Naive thymus-derived CD8-positive, alpha-beta T cell (primary cell): ENCODE data around the gene SPDYE6. TPM values are rescaled to one million over a fixed set of nuclear protein-coding genes. Genes with fewer than 3 reads are reported as not detected.
A peak's percentile ranks its signal among the peaks of the same experiment; 100 is the strongest.
"Not testable (repeated sequence)": the region's sequence is repeated elsewhere in the genome, so short reads cannot be mapped to it uniquely, and the experiment has no call there.

Experiments
- ATAC-seq, 2 donors: fragments of 150-1000 bp; cut with Tn5 transposase in 1 of 2; sonication (Bioruptor Pico), chemical (Tn5 transposase) in 1 of 2; 1 replicate in 1 of 2; 2 replicates in 1 of 2; pipeline ENCODE4 v1.10.0; 2021; ENCODE audit warnings: mild to moderate bottlenecking in 2 of 2, moderate library complexity in 2 of 2
- POLR2A ChIA-PET: fragments of 350-600 bp; sonication (Branson Sonifier 250); formaldehyde crosslinking; loops from one replicate; lab custom pipeline; 2021; ENCODE audit warnings: antibody characterized with exemption; lab: Charles Lee
- DNase-seq, 10 donors: peaks; one replicate each; pipeline versions ENCODE4 v3.0.0 to v3.0.0-alpha.2; 2020 to 2022
- H3K27ac Mint-ChIP-seq, 10 donors: one replicate each; pipeline ENCODE4 v1.8.0; 2020 to 2022; ENCODE audit warnings: mild to moderate bottlenecking in 10 of 10, mixed read lengths in 10 of 10, moderate library complexity in 4 of 10, inconsistent platforms in 1 of 10
- H3K27me3 Mint-ChIP-seq, 5 donors: one replicate each; pipeline ENCODE4 v1.8.0; 2021 to 2022; ENCODE audit warnings: mixed read lengths in 5 of 5
- H3K36me3 Mint-ChIP-seq, 3 donors: one replicate each; pipeline ENCODE4 v1.8.0; 2020 to 2022; ENCODE audit warnings: mixed read lengths in 3 of 3, mild to moderate bottlenecking in 2 of 3, inconsistent platforms in 1 of 3
- H3K4me1 Mint-ChIP-seq, 4 donors: one replicate each; pipeline ENCODE4 v1.8.0; 2021 to 2022; ENCODE audit warnings: mixed read lengths in 4 of 4
- H3K4me3 Mint-ChIP-seq, 10 donors: one replicate each; pipeline ENCODE4 v1.8.0; 2020 to 2022; ENCODE audit warnings: mild to moderate bottlenecking in 10 of 10, mixed read lengths in 10 of 10, moderate library complexity in 6 of 10, inconsistent platforms in 1 of 10
- H3K9me3 Mint-ChIP-seq, 9 donors: one replicate each; pipeline ENCODE4 v1.8.0; 2020 to 2022; ENCODE audit warnings: mixed read lengths in 9 of 9, mild to moderate bottlenecking in 3 of 9, inconsistent platforms in 1 of 9, moderate library complexity in 1 of 9
- polyA plus RNA-seq, 3 donors: library from polyadenylated mRNA; unstranded; fragments of 300-500 nt; fragmentation: Illumina TruSeq; gene quantifications; one replicate each; pipeline ENCODE4 v1.2.3, GENCODE V29; 2021
- total RNA-seq, 8 experiments: library from RNA in 2 of 8; stranded (reverse) in 2 of 8; gene quantifications; one replicate each; pipeline ENCODE4 v1.2.3 and lab custom pipeline; 2021 to 2026

Gene SPDYE6
- total and polyA plus RNA-seq, 5 experiments from 2014 or later: 0.25 to 0.52 TPM; not detected in 3

GRCh38 chr7:102340599-102341368 is 15.5 kb downstream of the SPDYE6 start:
- H3K27ac Mint-ChIP-seq, DNase-seq, POLR2A ChIA-PET, H3K4me3 Mint-ChIP-seq, H3K4me1 Mint-ChIP-seq, H3K27me3 Mint-ChIP-seq, ATAC-seq, H3K9me3 Mint-ChIP-seq, H3K36me3 Mint-ChIP-seq: not testable (repeated sequence)

- ATAC-seq, H3K4me1 Mint-ChIP-seq: not testable (repeated sequence)
These were observed 18.8 kb downstream of the SPDYE6 start for GRCh38 chr7:102337420-102337819.

GRCh38 chr7:102337002-102337401 is 19.2 kb downstream of the SPDYE6 start:
- ATAC-seq, H3K9me3 Mint-ChIP-seq, DNase-seq, H3K36me3 Mint-ChIP-seq, H3K27ac Mint-ChIP-seq, POLR2A ChIA-PET, H3K27me3 Mint-ChIP-seq, H3K4me1 Mint-ChIP-seq, H3K4me3 Mint-ChIP-seq: not testable (repeated sequence)

More at GRCh38 chr7:102337420-102337819, 18.8 kb downstream of the SPDYE6 start:
- H3K27me3 Mint-ChIP-seq, H3K27ac Mint-ChIP-seq, POLR2A ChIA-PET, DNase-seq, H3K9me3 Mint-ChIP-seq, H3K4me3 Mint-ChIP-seq, H3K36me3 Mint-ChIP-seq: not testable (repeated sequence)

- DNase-seq, H3K4me3 Mint-ChIP-seq, H3K36me3 Mint-ChIP-seq, ATAC-seq, POLR2A ChIA-PET, H3K27me3 Mint-ChIP-seq, H3K9me3 Mint-ChIP-seq, H3K27ac Mint-ChIP-seq, H3K4me1 Mint-ChIP-seq: not testable (repeated sequence)
These were observed 20.7 kb downstream of the SPDYE6 start for GRCh38 chr7:102335574-102335973.

- H3K27ac Mint-ChIP-seq, H3K4me1 Mint-ChIP-seq, ATAC-seq, H3K27me3 Mint-ChIP-seq, H3K36me3 Mint-ChIP-seq, DNase-seq, POLR2A ChIA-PET, H3K9me3 Mint-ChIP-seq, H3K4me3 Mint-ChIP-seq: not testable (repeated sequence)
These were observed 25.4 kb downstream of the SPDYE6 start for GRCh38 chr7:102330666-102331460.

GRCh38 chr7:102329366-102329765 is 26.9 kb downstream of the SPDYE6 start:
- H3K9me3 Mint-ChIP-seq, DNase-seq, H3K27me3 Mint-ChIP-seq, H3K4me1 Mint-ChIP-seq, H3K4me3 Mint-ChIP-seq, ATAC-seq, H3K36me3 Mint-ChIP-seq, POLR2A ChIA-PET: not testable (repeated sequence)
- H3K27ac Mint-ChIP-seq: peak overlapping the region in 2 of 10 donors; percentile 9 to 17

GRCh38 chr7:102328863-102329262 is 27.4 kb downstream of the SPDYE6 start:
- DNase-seq, H3K4me3 Mint-ChIP-seq, ATAC-seq, POLR2A ChIA-PET, H3K36me3 Mint-ChIP-seq, H3K9me3 Mint-ChIP-seq, H3K4me1 Mint-ChIP-seq, H3K27me3 Mint-ChIP-seq: not testable (repeated sequence)
- peak overlapping the region in 1 of 10 donors; percentile 49 for H3K27ac Mint-ChIP-seq

GRCh38 chr7:102327183-102327582 is 29.1 kb downstream of the SPDYE6 start:
- H3K4me3 Mint-ChIP-seq, H3K9me3 Mint-ChIP-seq, H3K36me3 Mint-ChIP-seq, ATAC-seq, DNase-seq, POLR2A ChIA-PET, H3K4me1 Mint-ChIP-seq, H3K27ac Mint-ChIP-seq: not testable (repeated sequence)
- H3K27me3 Mint-ChIP-seq: peaks cover 0 to 18% (median 11%) of the 10 kb centered on the region in 5 donors

GRCh38 chr7:102326157-102326889 is 29.9 kb downstream of the SPDYE6 start:
- POLR2A ChIA-PET: no interaction called here
- Mint-ChIP-seq H3K4me1 (peaks cover 0 to 4% (median 0%) of the 10 kb centered on the region in 4 donors), H3K9me3 (no peaks in the 10 kb centered on the region), H3K27ac (no peak overlapping the region), H3K36me3 (no peaks in the 10 kb centered on the region), H3K27me3 (peaks cover 0 to 25% (median 11%) of the 10 kb centered on the region in 5 donors), H3K4me3 (no peak overlapping the region)
- ATAC-seq (no peak), DNase-seq (no peak)

GRCh38 chr7:102325106-102325505 is 31.1 kb downstream of the SPDYE6 start:
- H3K27ac Mint-ChIP-seq, ATAC-seq, DNase-seq, POLR2A ChIA-PET, H3K4me1 Mint-ChIP-seq, H3K4me3 Mint-ChIP-seq, H3K36me3 Mint-ChIP-seq, H3K9me3 Mint-ChIP-seq: not testable (repeated sequence)
- H3K27me3 Mint-ChIP-seq: peaks cover 0 to 25% (median 11%) of the 10 kb centered on the region in 5 donors

GRCh38 chr7:102323914-102324195 is 32.4 kb downstream of the SPDYE6 start:
- ATAC-seq (no peak), DNase-seq (no peak)
- Mint-ChIP-seq H3K4me1 (no peaks in the 10 kb centered on the region), H3K27ac (peak overlapping the region in 1 of 10 donors; percentile 13), H3K4me3 (no peak overlapping the region), H3K36me3 (no peaks in the 10 kb centered on the region), H3K27me3 (peaks cover 0 to 25% (median 11%) of the 10 kb centered on the region in 5 donors), H3K9me3 (no peaks in the 10 kb centered on the region)
- POLR2A ChIA-PET: no interaction called here

GRCh38 chr7:102322202-102322715 is 34.0 kb downstream of the SPDYE6 start:
- H3K9me3 Mint-ChIP-seq: no peaks in the 10 kb centered on the region
- no peaks in the 10 kb centered on the region for H3K4me1 Mint-ChIP-seq
- no peaks in the 10 kb centered on the region for H3K36me3 Mint-ChIP-seq
- H3K27me3 Mint-ChIP-seq: peaks cover 0 to 25% (median 6%) of the 10 kb centered on the region in 5 donors
- DNase-seq: no peak
- no peak overlapping the region for H3K4me3 Mint-ChIP-seq
- ATAC-seq: no peak
- no peak overlapping the region for H3K27ac Mint-ChIP-seq
- POLR2A ChIA-PET: no interaction called here
